ENCODE data around the gene GPR39. TPM values are rescaled to one million over a fixed set of nuclear protein-coding genes. Genes with fewer than 3 reads are reported as not detected.

GPR39 gene
- polyA plus RNA-seq, 1 donor = 9.5 TPM

DNA sequence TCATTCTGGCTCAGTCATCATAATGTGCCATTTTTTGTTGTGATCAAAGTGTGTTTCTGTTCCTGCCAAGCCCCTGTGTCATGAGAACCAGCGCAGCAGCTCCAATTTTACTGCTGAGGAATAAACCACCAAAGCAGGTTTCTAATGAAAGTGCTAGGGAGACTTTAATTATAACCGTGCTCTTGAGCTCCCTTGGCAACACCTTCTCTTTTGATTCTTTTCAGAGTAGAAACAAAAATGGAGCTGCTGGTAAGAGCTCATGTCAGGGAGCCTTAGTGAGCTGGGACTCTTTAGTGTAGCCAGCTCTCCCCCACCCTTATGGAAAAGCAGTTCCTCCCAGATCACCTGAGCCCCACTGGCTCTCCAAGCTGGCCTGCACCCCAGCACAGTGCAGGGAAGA, 179.1 kb downstream of the GPR39 start:
- Histone ChIP-seq H3K27ac (ENCODE audit: low read length) (no peak overlapping the region), H3K4me1 (ENCODE audit: control insufficient read depth, insufficient read depth, low read length) (no peaks in the 10 kb centered on the region), H3K9me3 (ENCODE audit: control insufficient read depth, low read depth, low read length) (peaks cover 3% of the 10 kb centered on the region), H3K27me3 (ENCODE audit: control insufficient read depth, insufficient read depth, low read length) (no peaks in the 10 kb centered on the region), H3K36me3 (ENCODE audit: control insufficient read depth, insufficient read depth, low read length) (no peaks in the 10 kb centered on the region), H3K4me3 (ENCODE audit: low read length) (no peak overlapping the region)
- no peak for DNase-seq
- WGBS (ENCODE audit: insufficient coverage, low lambda C conversion rate) = no CpG with 5 or more reads among the region's 2 CpGs

DNA sequence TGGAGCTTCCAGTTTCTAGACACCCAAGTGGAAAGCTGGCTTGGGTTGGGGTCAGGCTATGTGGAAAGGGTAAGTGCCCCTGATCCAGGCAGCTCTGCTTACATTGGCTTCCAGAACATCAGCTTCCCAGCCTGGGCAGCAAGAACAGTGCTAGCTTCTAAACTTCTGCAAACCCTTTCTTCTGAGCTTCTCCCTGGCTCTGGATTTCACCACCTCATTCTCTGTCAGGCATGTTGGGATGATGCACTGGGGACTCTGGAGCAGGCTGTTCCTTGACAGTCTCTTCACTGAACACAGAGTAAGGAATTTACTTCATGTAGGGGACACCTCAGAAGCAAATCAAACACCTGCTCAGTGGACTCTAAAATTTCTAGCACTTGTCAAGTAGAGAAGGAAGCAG, 180.6 kb downstream of the GPR39 start:
- no peak for DNase-seq
- H3K9me3 ChIP-seq (ENCODE audit: control insufficient read depth, low read depth, low read length) = peaks cover 3% of the 10 kb centered on the region
- no peak overlapping the region for H3K4me3 ChIP-seq (ENCODE audit: low read length)
- no peaks in the 10 kb centered on the region for H3K27me3 ChIP-seq (ENCODE audit: control insufficient read depth, insufficient read depth, low read length)
- H3K36me3 ChIP-seq (ENCODE audit: control insufficient read depth, insufficient read depth, low read length) = no peaks in the 10 kb centered on the region
- H3K4me1 ChIP-seq (ENCODE audit: control insufficient read depth, insufficient read depth, low read length) = no peaks in the 10 kb centered on the region
- no peak overlapping the region for H3K27ac ChIP-seq (ENCODE audit: low read length)

- no peaks in the 10 kb centered on the region for H3K27me3 ChIP-seq (ENCODE audit: control insufficient read depth, insufficient read depth, low read length)
- DNase-seq = no peak
- no peaks in the 10 kb centered on the region for H3K4me1 ChIP-seq (ENCODE audit: control insufficient read depth, insufficient read depth, low read length)
- H3K27ac ChIP-seq (ENCODE audit: low read length) = no peak overlapping the region
- H3K9me3 ChIP-seq (ENCODE audit: control insufficient read depth, low read depth, low read length) = peaks cover 3% of the 10 kb centered on the region
- WGBS (ENCODE audit: insufficient coverage, low lambda C conversion rate) = no CpG with 5 or more reads among the region's 1 CpG
- H3K36me3 ChIP-seq (ENCODE audit: control insufficient read depth, insufficient read depth, low read length) = no peaks in the 10 kb centered on the region
- no peak overlapping the region for H3K4me3 ChIP-seq (ENCODE audit: low read length)
Measured at GRCh38 chr2:132597831-132598230, 181.2 kb downstream of the GPR39 start.

- 86% methylated on average over 1 of the region's 3 CpGs for WGBS (ENCODE audit: insufficient coverage, low lambda C conversion rate)
Measured at GRCh38 chr2:132598536-132598935, 181.9 kb downstream of the GPR39 start.

GRCh38 chr2:132599556-132599955, 183.0 kb downstream of the GPR39 start:
- peaks cover 3% of the 10 kb centered on the region for H3K9me3 ChIP-seq (ENCODE audit: control insufficient read depth, low read depth, low read length)
- WGBS (ENCODE audit: insufficient coverage, low lambda C conversion rate) = no CpG with 5 or more reads among the region's 4 CpGs
- DNase-seq = no peak
- H3K27me3 ChIP-seq (ENCODE audit: control insufficient read depth, insufficient read depth, low read length) = no peaks in the 10 kb centered on the region
- no peaks in the 10 kb centered on the region for H3K4me1 ChIP-seq (ENCODE audit: control insufficient read depth, insufficient read depth, low read length)
- H3K36me3 ChIP-seq (ENCODE audit: control insufficient read depth, insufficient read depth, low read length) = no peaks in the 10 kb centered on the region
- H3K27ac ChIP-seq (ENCODE audit: low read length) = no peak overlapping the region
- H3K4me3 ChIP-seq (ENCODE audit: low read length) = no peak overlapping the region

More at GRCh38 chr2:132598536-132598935, 181.9 kb downstream of the GPR39 start:
- Histone ChIP-seq H3K36me3 (ENCODE audit: control insufficient read depth, insufficient read depth, low read length) (no peaks in the 10 kb centered on the region), H3K27ac (ENCODE audit: low read length) (no peak overlapping the region), H3K4me1 (ENCODE audit: control insufficient read depth, insufficient read depth, low read length) (no peaks in the 10 kb centered on the region), H3K27me3 (ENCODE audit: control insufficient read depth, insufficient read depth, low read length) (no peaks in the 10 kb centered on the region), H3K4me3 (ENCODE audit: low read length) (no peak overlapping the region), H3K9me3 (ENCODE audit: control insufficient read depth, low read depth, low read length) (peaks cover 3% of the 10 kb centered on the region)
- no peak for DNase-seq

GRCh38 chr2:132604561-132604960, 188.0 kb downstream of the GPR39 start:
- Histone ChIP-seq H3K4me3 (ENCODE audit: low read length) (no peak overlapping the region), H3K27me3 (ENCODE audit: control insufficient read depth, insufficient read depth, low read length) (no peaks in the 10 kb centered on the region), H3K36me3 (ENCODE audit: control insufficient read depth, insufficient read depth, low read length) (no peaks in the 10 kb centered on the region), H3K27ac (ENCODE audit: low read length) (no peak overlapping the region), H3K4me1 (ENCODE audit: control insufficient read depth, insufficient read depth, low read length) (no peaks in the 10 kb centered on the region), H3K9me3 (ENCODE audit: control insufficient read depth, low read depth, low read length) (no peaks in the 10 kb centered on the region)
- DNase-seq = no peak
- 100% methylated on average over 1 of the region's 1 CpG for WGBS (ENCODE audit: insufficient coverage, low lambda C conversion rate)

DNA sequence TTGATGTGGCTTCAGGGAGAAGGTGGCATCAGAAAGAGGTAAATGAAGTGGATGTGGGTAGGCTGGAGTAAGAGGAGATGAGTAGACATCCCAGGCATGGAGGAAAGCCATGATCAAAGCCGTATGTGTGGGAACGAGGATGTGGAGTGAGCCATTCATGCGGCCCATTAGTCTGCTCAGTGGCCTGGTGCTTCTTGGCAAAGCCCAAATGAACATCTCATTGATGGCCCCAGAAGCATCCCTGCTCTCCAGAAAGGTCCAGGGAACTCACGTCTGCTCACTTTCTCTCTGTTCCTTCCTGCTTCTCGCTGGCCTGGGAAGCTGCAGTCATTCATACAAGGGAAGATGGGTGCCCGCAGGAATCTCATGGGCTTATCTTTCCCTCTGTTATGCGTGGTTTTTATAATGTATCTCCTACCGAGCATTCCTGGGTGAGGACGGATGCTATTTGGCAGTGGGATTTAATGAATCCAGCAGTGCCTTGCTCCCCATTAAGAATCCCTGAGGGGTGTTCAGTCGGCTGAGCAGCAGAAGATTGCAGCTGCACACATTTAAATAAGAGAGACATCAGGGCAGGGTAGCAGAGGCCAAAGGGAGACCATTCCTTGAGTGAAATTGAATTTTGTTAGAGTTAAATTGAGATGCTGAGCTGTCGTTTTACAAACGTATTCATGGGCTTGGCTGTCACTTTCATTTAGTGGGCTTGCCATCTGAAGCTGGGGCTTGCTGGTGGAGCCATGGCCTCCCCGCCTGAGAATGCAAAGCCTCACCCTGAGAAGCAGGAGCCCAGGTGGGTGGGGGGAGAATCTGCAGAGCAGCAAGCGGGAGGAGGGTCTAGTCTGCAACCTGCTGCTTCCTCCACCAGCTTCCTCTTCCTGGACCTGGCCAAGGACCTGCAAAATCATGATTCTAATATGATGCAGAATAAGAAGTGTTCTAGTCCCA, 188.9 kb downstream of the GPR39 start:
- H3K36me3 ChIP-seq (ENCODE audit: control insufficient read depth, insufficient read depth, low read length) = no peaks in the 10 kb centered on the region
- H3K27me3 ChIP-seq (ENCODE audit: control insufficient read depth, insufficient read depth, low read length) = no peaks in the 10 kb centered on the region
- H3K4me1 ChIP-seq (ENCODE audit: control insufficient read depth, insufficient read depth, low read length) = no peaks in the 10 kb centered on the region
- H3K4me3 ChIP-seq (ENCODE audit: low read length) = no peak overlapping the region
- DNase-seq = no peak
- H3K9me3 ChIP-seq (ENCODE audit: control insufficient read depth, low read depth, low read length) = no peaks in the 10 kb centered on the region
- no CpG with 5 or more reads among the region's 14 CpGs for WGBS (ENCODE audit: insufficient coverage, low lambda C conversion rate)
- no peak overlapping the region for H3K27ac ChIP-seq (ENCODE audit: low read length)

- Histone ChIP-seq H3K27ac (ENCODE audit: low read length) (no peak overlapping the region), H3K36me3 (ENCODE audit: control insufficient read depth, insufficient read depth, low read length) (no peaks in the 10 kb centered on the region), H3K4me1 (ENCODE audit: control insufficient read depth, insufficient read depth, low read length) (no peaks in the 10 kb centered on the region), H3K27me3 (ENCODE audit: control insufficient read depth, insufficient read depth, low read length) (no peaks in the 10 kb centered on the region), H3K4me3 (ENCODE audit: low read length) (no peak overlapping the region), H3K9me3 (ENCODE audit: control insufficient read depth, low read depth, low read length) (no peaks in the 10 kb centered on the region)
- no CpG with 5 or more reads among the region's 8 CpGs for WGBS (ENCODE audit: insufficient coverage, low lambda C conversion rate)
- DNase-seq = no peak
Measured at GRCh38 chr2:132606649-132607048, 190.0 kb downstream of the GPR39 start.

DNA sequence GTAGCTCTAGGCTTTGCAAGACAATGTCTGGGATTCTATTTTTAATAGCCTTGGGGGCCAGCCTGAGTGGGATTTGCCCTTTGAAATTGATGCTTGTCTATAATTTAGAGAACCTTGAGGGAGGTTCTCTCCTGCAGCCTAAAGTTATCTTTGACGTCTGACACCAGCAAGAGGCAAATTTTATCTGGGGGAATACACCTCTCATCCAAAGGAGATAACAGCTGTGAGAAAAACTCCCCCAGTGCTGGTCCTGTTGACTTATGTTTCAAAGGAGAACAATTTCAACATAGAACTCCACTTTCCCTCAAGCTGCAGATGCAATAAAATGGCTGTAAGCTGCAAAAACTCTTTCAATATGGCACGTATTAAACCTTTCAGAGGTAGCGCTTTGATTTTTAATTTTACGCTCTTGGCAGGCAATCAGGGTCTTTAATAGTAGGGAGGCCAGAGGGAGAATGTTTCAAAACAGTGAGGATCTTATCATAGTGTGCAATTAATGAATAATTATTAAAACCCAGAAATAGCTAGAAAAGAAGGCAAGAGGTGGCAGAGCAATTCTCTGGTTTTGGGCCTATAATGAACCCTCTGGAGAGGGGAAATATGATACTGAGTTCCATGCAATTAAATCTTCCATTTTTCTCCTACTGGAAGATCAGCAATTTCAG, 191.0 kb downstream of the GPR39 start:
- H3K9me3 ChIP-seq (ENCODE audit: control insufficient read depth, low read depth, low read length) = no peaks in the 10 kb centered on the region
- no peak for DNase-seq
- no peaks in the 10 kb centered on the region for H3K27me3 ChIP-seq (ENCODE audit: control insufficient read depth, insufficient read depth, low read length)
- H3K36me3 ChIP-seq (ENCODE audit: control insufficient read depth, insufficient read depth, low read length) = no peaks in the 10 kb centered on the region
- H3K4me3 ChIP-seq (ENCODE audit: low read length) = no peak overlapping the region
- H3K4me1 ChIP-seq (ENCODE audit: control insufficient read depth, insufficient read depth, low read length) = no peaks in the 10 kb centered on the region
- no peak overlapping the region for H3K27ac ChIP-seq (ENCODE audit: low read length)
- WGBS (ENCODE audit: insufficient coverage, low lambda C conversion rate) = 100% methylated on average over 1 of the region's 4 CpGs

DNA sequence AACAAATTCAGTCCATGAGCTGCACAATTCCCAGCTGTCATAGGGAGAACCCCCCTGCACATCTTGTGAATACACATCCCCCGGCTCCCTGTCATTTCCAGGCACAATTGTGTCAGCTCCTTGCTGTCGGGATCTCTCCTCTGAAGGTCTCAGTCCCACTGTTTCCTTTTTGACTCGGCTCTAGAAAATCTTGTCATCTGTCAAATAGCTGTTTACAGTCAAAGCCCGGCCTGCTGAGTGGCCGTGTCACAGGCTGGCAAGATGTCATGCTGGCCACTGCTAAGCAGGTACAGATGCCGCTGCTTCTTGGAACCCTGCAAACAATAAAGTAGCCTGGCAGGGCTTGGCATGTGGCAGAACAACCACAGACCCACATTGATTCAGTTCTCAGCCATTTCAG, 191.7 kb downstream of the GPR39 start:
- H3K36me3 ChIP-seq (ENCODE audit: control insufficient read depth, insufficient read depth, low read length) = no peaks in the 10 kb centered on the region
- H3K4me3 ChIP-seq (ENCODE audit: low read length) = no peak overlapping the region
- no peak for DNase-seq
- no peak overlapping the region for H3K27ac ChIP-seq (ENCODE audit: low read length)
- H3K9me3 ChIP-seq (ENCODE audit: control insufficient read depth, low read depth, low read length) = no peaks in the 10 kb centered on the region
- H3K27me3 ChIP-seq (ENCODE audit: control insufficient read depth, insufficient read depth, low read length) = no peaks in the 10 kb centered on the region
- WGBS (ENCODE audit: insufficient coverage, low lambda C conversion rate) = no CpG with 5 or more reads among the region's 6 CpGs
- no peaks in the 10 kb centered on the region for H3K4me1 ChIP-seq (ENCODE audit: control insufficient read depth, insufficient read depth, low read length)
